Progenitor cell of endocrine pancreas (in vitro differentiated cells): ENCODE results near the gene DNMT3A. TPM values are rescaled to one million over a fixed set of nuclear protein-coding genes. Genes with fewer than 3 reads are reported as not detected.

Source experiments
- DNase-seq: peaks from one replicate; pipeline ENCODE4 v3.0.0; 2021; ENCODE audit warnings: low spot score; ENCODE audit not compliant: unreplicated experiment
- H3K27ac Mint-ChIP-seq: 2 replicates; pipeline ENCODE4 v1.8.0; 2021; ENCODE audit warnings: mild to moderate bottlenecking, moderate library complexity, mixed read lengths
- H3K27me3 Mint-ChIP-seq: 2 replicates; pipeline ENCODE4 v1.8.0; 2021; ENCODE audit warnings: mixed read lengths
- H3K36me3 Mint-ChIP-seq: 2 replicates; pipeline ENCODE4 v1.8.0; 2022; ENCODE audit warnings: mixed read lengths; ENCODE audit not compliant: insufficient read depth
- H3K4me1 Mint-ChIP-seq: 2 replicates; pipeline ENCODE4 v1.8.0; 2021; ENCODE audit warnings: low read depth, mixed read lengths
- H3K4me3 Mint-ChIP-seq: 2 replicates; pipeline ENCODE4 v1.8.0; 2021; ENCODE audit warnings: low read depth, mild to moderate bottlenecking, moderate library complexity, mixed read lengths
- H3K9me3 Mint-ChIP-seq: 2 replicates; pipeline ENCODE4 v1.8.0; 2021; ENCODE audit warnings: low read depth, mixed read lengths
- CTCF ChIP-seq: fragments of 200-600 bp; sonication (generic); IDR thresholded peaks from one replicate; pipeline ENCODE4 v1.5.0; 2021; ENCODE audit warnings: antibody characterized with exemption, mild to moderate bottlenecking; ENCODE audit not compliant: unreplicated experiment
- total RNA-seq: library from RNA; stranded (reverse); gene quantifications from 2 replicates; pipeline ENCODE4 v1.2.1, GENCODE V29; 2021

Gene DNMT3A
- total RNA-seq, 1 donor from 2014 or later: 168 TPM

GRCh38 chr2:25316101-25316500 lies 25.6 kb downstream of the DNMT3A start:
- Mint-ChIP-seq H3K4me1 (no peaks in the 10 kb centered on the region), H3K9me3 (no peaks in the 10 kb centered on the region), H3K27me3 (no peaks in the 10 kb centered on the region), H3K36me3 (no peaks in the 10 kb centered on the region), H3K27ac (no peak overlapping the region), H3K4me3 (no peak overlapping the region)
- TF ChIP-seq CTCF: no peak
- DNase-seq: no peak

GRCh38 chr2:25315316-25315680 lies 26.4 kb downstream of the DNMT3A start:
- Mint-ChIP-seq H3K4me3 (no peak overlapping the region), H3K27ac (no peak overlapping the region), H3K4me1 (peaks cover 6% of the 10 kb centered on the region)

GRCh38 chr2:25314514-25315315 lies 27.0 kb downstream of the DNMT3A start:
- Mint-ChIP-seq H3K9me3 (no peaks in the 10 kb centered on the region), H3K27me3 (no peaks in the 10 kb centered on the region), H3K27ac (no peak overlapping the region), H3K36me3 (peaks cover 2% of the 10 kb centered on the region), H3K4me3 (no peak overlapping the region), H3K4me1 (peaks cover 6% of the 10 kb centered on the region)
- TF ChIP-seq CTCF: no peak
- DNase-seq: no peak

More at GRCh38 chr2:25315316-25315680, 26.4 kb downstream of the DNMT3A start:
- Mint-ChIP-seq H3K36me3 (peaks cover 2% of the 10 kb centered on the region), H3K9me3 (no peaks in the 10 kb centered on the region), H3K27me3 (no peaks in the 10 kb centered on the region)
- TF ChIP-seq CTCF: no peak
- DNase-seq: no peak

GRCh38 chr2:25313711-25314513 lies 27.8 kb downstream of the DNMT3A start:
- Mint-ChIP-seq H3K4me3 (no peak overlapping the region), H3K4me1 (peaks cover 6% of the 10 kb centered on the region), H3K36me3 (peaks cover 2% of the 10 kb centered on the region), H3K27ac (no peak overlapping the region), H3K27me3 (no peaks in the 10 kb centered on the region), H3K9me3 (no peaks in the 10 kb centered on the region)
- TF ChIP-seq CTCF: no peak
- DNase-seq: no peak

GRCh38 chr2:25312958-25313710 lies 28.6 kb downstream of the DNMT3A start:
- no peaks in the 10 kb centered on the region for H3K9me3 Mint-ChIP-seq
- TF ChIP-seq CTCF: no peak
- no peak for DNase-seq
- H3K36me3 Mint-ChIP-seq: peaks cover 2% of the 10 kb centered on the region
- H3K27me3 Mint-ChIP-seq: no peaks in the 10 kb centered on the region
- no peak overlapping the region for H3K4me3 Mint-ChIP-seq
- peaks cover 6% of the 10 kb centered on the region for H3K4me1 Mint-ChIP-seq
- H3K27ac Mint-ChIP-seq: no peak overlapping the region
